Esophagus muscularis mucosa (tissue), 4 donors: ENCODE data around the gene ALDH3B1.

Experiments used
- CTCF ChIP-seq, 3 experiments: fragments of 200-600 bp in 2 of 3; fragments of 450-650 bp in 1 of 3; sonication (generic) in 2 of 3; IDR thresholded peaks; one replicate each; pipeline ENCODE4 v1.5.1; 2017 to 2019; ENCODE audit warnings: antibody characterized with exemption in 3 of 3, mild to moderate bottlenecking in 2 of 3, moderate library complexity in 1 of 3
- EP300 ChIP-seq: sonication (generic); formaldehyde crosslinking; IDR thresholded peaks from one replicate; pipeline ENCODE4 v1.6.1; 2017; ENCODE audit warnings: antibody characterized with exemption
- POLR2A ChIP-seq: fragments of 450-650 bp; IDR thresholded peaks from one replicate; pipeline ENCODE4 v1.6.1; 2017; ENCODE audit warnings: antibody characterized with exemption, moderate library complexity, mild to moderate bottlenecking, low read depth

- TF ChIP-seq CTCF (IDR thresholded peaks at IDR 0.05) = no peak
- no peak for TF ChIP-seq EP300
- no peak for TF ChIP-seq POLR2A
Measured at GRCh38 chr11:67996622-67997474, 13.3 kb upstream of the ALDH3B1 start.
